Stimulated activated CD4-positive, alpha-beta T cell treated with anti-CD3 and anti-CD28 coated beads, Interleukin-4, amount 100 ng/mL, for 48 hours (primary cell): ENCODE data around the gene CYP2R1.

Experiments
- DNase-seq, 2 donors: peaks; one replicate each; pipeline ENCODE4 v3.0.0-alpha.2; 2020; ENCODE audit warnings: low read depth in 2 of 2

Gene CYP2R1

GRCh38 chr11:14892036-14892556 is at the start of gene CYP2R1:
TSS of gene CYP2R1 (minus strand) at chr11:14892231. CDS start at chr11:14892205, 26 bp downstream.
- DNase-seq, result peak; percentile 79 to 84

GRCh38 chr11:14938936-14939335 is 46.9 kb upstream of the CYP2R1 start:
- no peak for DNase-seq

GRCh38 chr11:14934641-14935351 is 42.8 kb upstream of the CYP2R1 start:
- DNase-seq, result no peak

- DNase-seq, result no peak
Measured at GRCh38 chr11:14932447-14932846, 40.4 kb upstream of the CYP2R1 start.

GRCh38 chr11:14930369-14930768 is 38.3 kb upstream of the CYP2R1 start:
- no peak for DNase-seq

- no peak for DNase-seq
Measured at GRCh38 chr11:14927146-14927545, 35.1 kb upstream of the CYP2R1 start.

- DNase-seq, result no peak
Measured at GRCh38 chr11:14924318-14924717, 32.3 kb upstream of the CYP2R1 start.

GRCh38 chr11:14916403-14916802 is 24.4 kb upstream of the CYP2R1 start:
- DNase-seq, result no peak

- no peak for DNase-seq
Measured at GRCh38 chr11:14914536-14914935, 22.5 kb upstream of the CYP2R1 start.

- DNase-seq, result no peak
Measured at GRCh38 chr11:14908214-14908880, 16.3 kb upstream of the CYP2R1 start.

GRCh38 chr11:14907411-14908213 is 15.6 kb upstream of the CYP2R1 start:
- peak; percentile 83 to 91 for DNase-seq

GRCh38 chr11:14906993-14907392 is 15.0 kb upstream of the CYP2R1 start:
- no peak for DNase-seq

GRCh38 chr11:14906578-14906977 is 14.5 kb upstream of the CYP2R1 start:
- no peak for DNase-seq

GRCh38 chr11:14905104-14906033 is 13.3 kb upstream of the CYP2R1 start:
- peak; percentile 58 to 70 for DNase-seq

- peak; percentile 77 to 91 for DNase-seq
Measured at GRCh38 chr11:14904745-14905103, 12.7 kb upstream of the CYP2R1 start.

GRCh38 chr11:14902650-14903350 is 10.8 kb upstream of the CYP2R1 start:
- no peak for DNase-seq

- no peak for DNase-seq
Measured at GRCh38 chr11:14898906-14899305, 6.9 kb upstream of the CYP2R1 start.

- no peak for DNase-seq
Measured at GRCh38 chr11:14898355-14898754, 6.3 kb upstream of the CYP2R1 start.

- DNase-seq, result no peak
Measured at GRCh38 chr11:14894657-14895598, 2.9 kb upstream of the CYP2R1 start.

- DNase-seq, result no peak
Measured at GRCh38 chr11:14892577-14892976, 546 bp upstream of the CYP2R1 start.
